Astrocyte (in vitro differentiated cells and primary cell): Measurements from ENCODE around the gene DNAAF1. TPM values are rescaled to one million over a fixed set of nuclear protein-coding genes. Genes with fewer than 3 reads are reported as not detected.

ENCODE experiments used
- DNase-seq: peaks from one replicate; pipeline ENCODE4 v3.0.0-alpha.2; 2010; ENCODE audit warnings: low read depth
- FAIRE-seq: peaks from 2 replicates; lab custom pipeline; 2011; peaks lifted over from hg19 to GRCh38; lab: Jason Lieb, UNC
- H2AFZ ChIP-seq: 2 replicates; pipeline ENCODE4 v1.6.0; 2012; ENCODE audit warnings: low read depth, low read length, inconsistent platforms
- H3K27ac ChIP-seq: 2 replicates; pipeline ENCODE4 v1.5.1; 2011; ENCODE audit warnings: low read depth, low read length, inconsistent platforms
- H3K27me3 ChIP-seq: 2 replicates; pipeline ENCODE4 v1.6.0; 2011; ENCODE audit warnings: low read length, inconsistent platforms; ENCODE audit not compliant: insufficient read depth
- H3K36me3 ChIP-seq: 2 replicates; pipeline ENCODE4 v1.5.1; 2011; ENCODE audit warnings: low read length, inconsistent platforms; ENCODE audit not compliant: insufficient read depth
- H3K4me1 ChIP-seq: 2 replicates; pipeline ENCODE4 v1.5.1; 2011; ENCODE audit warnings: low read length, inconsistent platforms; ENCODE audit not compliant: insufficient read depth
- H3K4me2 ChIP-seq: 2 replicates; pipeline ENCODE4 v1.6.0; 2012; ENCODE audit warnings: low read length, inconsistent platforms
- H3K4me3 ChIP-seq: 2 replicates; pipeline ENCODE4 v1.5.1; 2011; ENCODE audit warnings: low read depth, mild to moderate bottlenecking, low read length, inconsistent platforms; ENCODE audit not compliant: insufficient read depth
- H3K79me2 ChIP-seq: 2 replicates; pipeline ENCODE4 v1.6.0; 2012; ENCODE audit warnings: mild to moderate bottlenecking, low read length, inconsistent platforms; ENCODE audit not compliant: insufficient read depth
- H3K9ac ChIP-seq: 2 replicates; pipeline ENCODE4 v1.6.0; 2012; ENCODE audit warnings: mild to moderate bottlenecking, low read length, inconsistent platforms
- H3K9me3 ChIP-seq: 2 replicates; pipeline ENCODE4 v1.5.1; 2012; ENCODE audit warnings: low read depth, mild to moderate bottlenecking, low read length, inconsistent platforms; ENCODE audit not compliant: insufficient read depth
- H4K20me1 ChIP-seq: 2 replicates; pipeline ENCODE4 v1.6.0; 2012; ENCODE audit warnings: low read length, inconsistent platforms; ENCODE audit not compliant: insufficient read depth
- H3K27ac Mint-ChIP-seq: one replicate; pipeline ENCODE4 v1.8.0; 2021; ENCODE audit warnings: mild to moderate bottlenecking, mixed read lengths; ENCODE audit not compliant: unreplicated experiment
- H3K27me3 Mint-ChIP-seq: one replicate; pipeline ENCODE4 v1.8.0; 2021; ENCODE audit warnings: low read depth, mixed read lengths; ENCODE audit not compliant: unreplicated experiment
- H3K36me3 Mint-ChIP-seq: one replicate; pipeline ENCODE4 v1.8.0; 2021; ENCODE audit warnings: low read depth, mixed read lengths; ENCODE audit not compliant: unreplicated experiment
- H3K4me1 Mint-ChIP-seq: one replicate; pipeline ENCODE4 v1.8.0; 2021; ENCODE audit warnings: low read depth, mixed read lengths; ENCODE audit not compliant: unreplicated experiment
- H3K4me3 Mint-ChIP-seq: one replicate; pipeline ENCODE4 v1.8.0; 2021; ENCODE audit warnings: mild to moderate bottlenecking, moderate library complexity, mixed read lengths; ENCODE audit not compliant: unreplicated experiment
- H3K9me3 Mint-ChIP-seq: one replicate; pipeline ENCODE4 v1.8.0; 2021; ENCODE audit warnings: mild to moderate bottlenecking, mixed read lengths; ENCODE audit not compliant: unreplicated experiment
- CTCF ChIP-seq: IDR thresholded peaks from 2 replicates; pipeline ENCODE4 v1.5.1; 2011; ENCODE audit warnings: low read depth, mild to moderate bottlenecking, inconsistent platforms, low read length, moderate library complexity; ENCODE audit not compliant: insufficient read depth
- EZH2 ChIP-seq: IDR thresholded peaks from 2 replicates; pipeline ENCODE4 v1.6.1; 2012; ENCODE audit warnings: mild to moderate bottlenecking, low read length, inconsistent platforms; ENCODE audit not compliant: insufficient read depth
- total RNA-seq: library from RNA; stranded (reverse); gene quantifications from 2 replicates; pipeline ENCODE4 v1.2.1, GENCODE V29; 2021

Gene DNAAF1
- total RNA-seq, 1 donor from 2014 or later = 0.30 TPM

GRCh38 chr16:84119368-84119767 is 25.7 kb upstream of the DNAAF1 start:
- H4K20me1 ChIP-seq = peaks cover 6% of the 10 kb centered on the region
- peaks cover 20% of the 10 kb centered on the region for H3K79me2 ChIP-seq
- Mint-ChIP-seq H3K27ac (no peak overlapping the region), H3K4me3 (no peak overlapping the region), H3K9me3 (no peaks in the 10 kb centered on the region), H3K36me3 (peaks cover 9% of the 10 kb centered on the region), H3K4me1 (peaks cover 3% of the 10 kb centered on the region), H3K27me3 (no peaks in the 10 kb centered on the region)
- no peak overlapping the region for H3K9ac ChIP-seq
- no peak overlapping the region for H2AFZ ChIP-seq
- no peaks in the 10 kb centered on the region for H3K9me3 ChIP-seq
- FAIRE-seq = no peak
- H3K27ac ChIP-seq = no peak overlapping the region
- no peaks in the 10 kb centered on the region for H3K27me3 ChIP-seq
- TF ChIP-seq CTCF = no peak
- no peak for TF ChIP-seq EZH2
- peaks cover 7% of the 10 kb centered on the region for H3K4me1 ChIP-seq
- no peak overlapping the region for H3K4me2 ChIP-seq
- DNase-seq = no peak
- H3K4me3 ChIP-seq = no peak overlapping the region
- H3K36me3 ChIP-seq = peaks cover 6% of the 10 kb centered on the region

GRCh38 chr16:84120023-84120422 is 25.1 kb upstream of the DNAAF1 start:
- peaks cover 7% of the 10 kb centered on the region for H3K4me1 ChIP-seq
- no peak overlapping the region for H3K4me3 Mint-ChIP-seq
- no peaks in the 10 kb centered on the region for H3K9me3 Mint-ChIP-seq
- peaks cover 2% of the 10 kb centered on the region for H3K4me1 Mint-ChIP-seq
- H2AFZ ChIP-seq = no peak overlapping the region
- no peaks in the 10 kb centered on the region for H3K9me3 ChIP-seq
- H3K9ac ChIP-seq = no peak overlapping the region
- no peak for FAIRE-seq
- peaks cover 6% of the 10 kb centered on the region for H4K20me1 ChIP-seq
- H3K36me3 Mint-ChIP-seq = peaks cover 9% of the 10 kb centered on the region
- H3K27me3 Mint-ChIP-seq = no peaks in the 10 kb centered on the region
- H3K79me2 ChIP-seq = peaks cover 14% of the 10 kb centered on the region
- H3K4me2 ChIP-seq = no peak overlapping the region
- TF ChIP-seq EZH2 (no peak), CTCF (no peak)
- no peak overlapping the region for H3K27ac ChIP-seq
- H3K36me3 ChIP-seq = peaks cover 6% of the 10 kb centered on the region
- no peak overlapping the region for H3K4me3 ChIP-seq
- no peaks in the 10 kb centered on the region for H3K27me3 ChIP-seq
- DNase-seq = no peak
- H3K27ac Mint-ChIP-seq = no peak overlapping the region

- peaks cover 4% of the 10 kb centered on the region for H3K79me2 ChIP-seq
- H3K4me2 ChIP-seq = no peak overlapping the region
- H3K27me3 Mint-ChIP-seq = no peaks in the 10 kb centered on the region
- no peak overlapping the region for H3K9ac ChIP-seq
- peaks cover 4% of the 10 kb centered on the region for H4K20me1 ChIP-seq
- no peak overlapping the region for H3K4me3 Mint-ChIP-seq
- no peaks in the 10 kb centered on the region for H3K9me3 Mint-ChIP-seq
- no peak overlapping the region for H2AFZ ChIP-seq
- peaks cover 9% of the 10 kb centered on the region for H3K36me3 Mint-ChIP-seq
- no peaks in the 10 kb centered on the region for H3K4me1 Mint-ChIP-seq
- no peak for TF ChIP-seq CTCF
- TF ChIP-seq EZH2 = no peak
- no peak overlapping the region for H3K27ac Mint-ChIP-seq
- no peaks in the 10 kb centered on the region for H3K4me1 ChIP-seq
- no peak for FAIRE-seq
- H3K9me3 ChIP-seq = no peaks in the 10 kb centered on the region
- no peak for DNase-seq
- H3K36me3 ChIP-seq = peaks cover 6% of the 10 kb centered on the region
- H3K4me3 ChIP-seq = no peak overlapping the region
- H3K27ac ChIP-seq = no peak overlapping the region
- no peaks in the 10 kb centered on the region for H3K27me3 ChIP-seq
Measured at GRCh38 chr16:84121007-84121406, 24.1 kb upstream of the DNAAF1 start.
